A549 (cell line): Measurements from ENCODE around the gene CERS4. TPM values are rescaled to one million over a fixed set of nuclear protein-coding genes. Genes with fewer than 3 reads are reported as not detected.
"Not testable (repeated sequence)": the region's sequence is repeated elsewhere in the genome, so short reads cannot be mapped to it uniquely, and the experiment has no call there.

Experiments used
- ATAC-seq, 2 experiments: fragments of 200-7000 bp in 1 of 2; fragments of >200 bp in 1 of 2; cut with Nextera tagmentation in 1 of 2; cut with Tn5 transposase in 1 of 2; 3 replicates each; pipeline versions ENCODE4 v1.8.0 to v1.9.1; 2018 to 2020; ENCODE audit warnings: mild to moderate bottlenecking in 1 of 2, moderate library complexity in 1 of 2
- CTCF ChIA-PET: fragments of 300-600 bp; sonication (Branson Sonifier 250); formaldehyde crosslinking; extraction: SDS; loops from one replicate; lab custom pipeline; 2021; ENCODE audit warnings: antibody characterized with exemption, inconsistent platforms; lab: Yijun Ruan, JAX
- POLR2A ChIA-PET: fragments of 350-600 bp; formaldehyde crosslinking; extraction: SDS; loops from one replicate; lab custom pipeline; 2021; ENCODE audit warnings: antibody characterized with exemption, inconsistent platforms; lab: Yijun Ruan, JAX
- DNase-seq, 2 experiments: peaks; one replicate each; pipeline versions ENCODE4 v3.0.0 to v3.0.0-alpha.2; 2011 to 2016; ENCODE audit warnings: low read depth in 1 of 2, low spot score in 1 of 2
- FAIRE-seq: peaks from 2 replicates; lab custom pipeline; 2011; peaks lifted over from hg19 to GRCh38; lab: Jason Lieb, UNC
- H3K27ac ChIP-seq, 2 experiments: fragments of >200 bp; sonication (Bioruptor Twin); formaldehyde crosslinking; 3 replicates each; pipeline ENCODE4 v1.5.1; 2016 to 2017
- H3K4me1 ChIP-seq: fragments of >200 bp; sonication (Bioruptor Twin); formaldehyde crosslinking; 3 replicates; pipeline ENCODE4 v1.6.1; 2016
- H3K4me2 ChIP-seq: fragments of >200 bp; sonication (Bioruptor Twin); formaldehyde crosslinking; 3 replicates; pipeline ENCODE4 v1.6.1; 2016
- H3K4me3 ChIP-seq: fragments of >200 bp; sonication (Bioruptor Twin); formaldehyde crosslinking; 3 replicates; pipeline ENCODE4 v1.5.1; 2016
- H3K9me3 ChIP-seq: fragments of >200 bp; sonication (Bioruptor Twin); formaldehyde crosslinking; 3 replicates; pipeline ENCODE4 v1.6.1; 2016
- CBX2 ChIP-seq: fragments of 200-600 bp; sonication (generic); IDR thresholded peaks from 2 replicates; pipeline ENCODE4 v1.6.1; 2016; ENCODE audit warnings: low read depth, mild to moderate bottlenecking, borderline replicate concordance
- EHF ChIP-seq: fragments of 250-450 bp; sonication (Bioruptor Pico); IDR thresholded peaks from 2 replicates; pipeline ENCODE4 v1.5.0; 2020; ENCODE audit warnings: mild to moderate bottlenecking
- FOXS1 ChIP-seq: fragments of 250-450 bp; sonication (Bioruptor Pico); IDR thresholded peaks from 2 replicates; pipeline ENCODE4 v1.5.0; 2020; ENCODE audit warnings: mild to moderate bottlenecking, moderate library complexity
- GATA3 ChIP-seq: IDR thresholded peaks from 2 replicates; pipeline ENCODE4 v1.6.1; 2012; ENCODE audit warnings: borderline replicate concordance
- HEYL ChIP-seq: fragments of 250-450 bp; sonication (Bioruptor Pico); IDR thresholded peaks from 2 replicates; pipeline ENCODE4 v1.8.0; 2021; ENCODE audit warnings: mild to moderate bottlenecking, moderate library complexity
- HOXA7 ChIP-seq: fragments of 250-450 bp; sonication (Bioruptor Pico); IDR thresholded peaks from 2 replicates; pipeline ENCODE4 v1.5.0; 2020; ENCODE audit warnings: mild to moderate bottlenecking, moderate library complexity
- HOXB5 ChIP-seq: fragments of 250-450 bp; sonication (Bioruptor Pico); IDR thresholded peaks from 2 replicates; pipeline ENCODE4 v1.5.0; 2020; ENCODE audit warnings: mild to moderate bottlenecking, moderate library complexity
- JUN ChIP-seq, 2 experiments: fragments of >200 bp; sonication (Bioruptor Twin); formaldehyde crosslinking; IDR thresholded peaks; 2 replicates in 1 of 2; 3 replicates in 1 of 2; pipeline ENCODE4 v1.6.1; 2016 to 2017
- KDM1A ChIP-seq: fragments of 200-600 bp; sonication (generic); IDR thresholded peaks from 2 replicates; pipeline ENCODE4 v1.6.1; 2016; ENCODE audit warnings: low read depth, mild to moderate bottlenecking
- MAZ ChIP-seq: fragments of 150-350 bp; IDR thresholded peaks from 2 replicates; pipeline ENCODE4 v1.6.1; 2014; ENCODE audit warnings: antibody characterized with exemption, low read depth, low read length, borderline replicate concordance
- NR3C1 ChIP-seq: fragments of >200 bp; sonication (Bioruptor Twin); formaldehyde crosslinking; IDR thresholded peaks from 3 replicates; pipeline ENCODE4 v1.6.1; 2017
- PHF8 ChIP-seq: fragments of 200-600 bp; sonication (generic); IDR thresholded peaks from 2 replicates; pipeline ENCODE4 v1.6.1; 2016; ENCODE audit warnings: low read depth, mild to moderate bottlenecking, antibody characterized with exemption, moderate library complexity, borderline replicate concordance
- POLR2A ChIP-seq: IDR thresholded peaks from 2 replicates; pipeline ENCODE4 v1.6.1; 2012; ENCODE audit warnings: mild to moderate bottlenecking, low read length
- POLR2AphosphoS2 ChIP-seq: conservative IDR thresholded peaks from 2 replicates; pipeline ENCODE4 v1.6.1; 2012; ENCODE audit warnings: low read length, improper control_type of control experiment, inconsistent platforms
- RCOR1 ChIP-seq: fragments of 150-350 bp; IDR thresholded peaks from 2 replicates; pipeline ENCODE4 v1.6.1; 2014; ENCODE audit warnings: antibody characterized with exemption, low read length, low read depth
- RFX5 ChIP-seq: fragments of 450-650 bp; IDR thresholded peaks from 2 replicates; pipeline ENCODE4 v1.7.1; 2014; ENCODE audit warnings: antibody characterized with exemption, mild to moderate bottlenecking, moderate library complexity
- RNF2 ChIP-seq: fragments of 200-600 bp; sonication (generic); IDR thresholded peaks from 2 replicates; pipeline ENCODE4 v1.6.1; 2016; ENCODE audit warnings: low read depth, mild to moderate bottlenecking, antibody characterized with exemption, moderate library complexity, borderline replicate concordance
- SREBF2 ChIP-seq: fragments of 450-650 bp; IDR thresholded peaks from 2 replicates; pipeline ENCODE4 v1.6.1; 2014; ENCODE audit warnings: mild to moderate bottlenecking, moderate library complexity
- TP53 ChIP-seq: fragments of 250-450 bp; sonication (Bioruptor Pico); IDR thresholded peaks from 2 replicates; pipeline ENCODE4 v1.5.0; 2021; ENCODE audit warnings: mild to moderate bottlenecking, moderate library complexity
- ZNF302 ChIP-seq: fragments of 250-450 bp; sonication (Bioruptor Pico); IDR thresholded peaks from 2 replicates; pipeline ENCODE4 v1.9.0; 2021; ENCODE audit warnings: inconsistent platforms, mild to moderate bottlenecking, moderate library complexity
- WGBS: methylation state at CpG from one replicate; pipeline ENCODE4 v1.1.6; 2017; ENCODE audit errors: missing lambda C conversion rate; 5-methylcytosine and 5-hydroxymethylcytosine counted together
- polyA plus RNA-seq, 4 experiments: library from polyadenylated mRNA; depleted of rRNA in 3 of 4; stranded (reverse); fragments of >200 nt; fragmentation: RNase III in 1 of 4; extraction: RNeasy Plus Mini Kit Qiagen cat#74134 plus additional on column Dnase treatment in 1 of 4; gene quantifications; 2 replicates in 3 of 4; 3 replicates in 1 of 4; pipeline ENCODE4 v1.2.3, GENCODE V29; 2011 to 2017
- TF ChIP-seq, protein P1 (sequence below): fragments of 200-600 bp; sonication (generic); IDR thresholded peaks from 2 replicates; pipeline ENCODE4 v1.6.1; 2016; ENCODE audit warnings: antibody characterized with exemption, mild to moderate bottlenecking, moderate library complexity
- TF ChIP-seq, protein P2 (sequence below): IDR thresholded peaks from 2 replicates; pipeline ENCODE4 v1.6.1; 2012
- TF ChIP-seq, protein P3 (sequence below): IDR thresholded peaks from 2 replicates; pipeline ENCODE4 v1.6.1; 2012
- TF ChIP-seq, protein P4 (sequence below): fragments of 150-350 bp; IDR thresholded peaks from 2 replicates; pipeline ENCODE4 v1.6.1; 2014; ENCODE audit warnings: low read depth, mild to moderate bottlenecking, low read length

The CERS4 gene
- polyA plus RNA-seq, 2 of the 4 experiments (the other 2 are of a cell fraction) = 2.1 to 5.0 TPM

DNA sequence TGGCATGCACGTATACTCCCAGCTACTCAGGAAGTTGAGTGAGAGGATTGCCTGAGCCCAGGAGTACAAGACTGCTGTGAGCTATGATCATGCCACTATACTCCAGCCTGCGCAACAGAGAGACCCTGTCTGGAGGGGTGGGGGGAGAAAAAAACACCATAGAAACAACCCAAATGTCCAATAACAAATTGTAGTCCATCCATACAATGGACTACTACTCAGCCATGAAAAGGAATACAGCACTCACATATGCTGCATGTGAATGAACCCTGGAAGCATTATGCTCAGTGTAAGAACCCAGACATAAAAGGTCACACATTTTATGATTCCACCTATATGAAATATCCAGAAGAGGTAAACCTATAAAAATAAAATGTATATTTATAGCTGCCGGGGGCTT, 56.7 kb downstream of the CERS4 start (continued):
- TF ChIP-seq, protein P1, sequence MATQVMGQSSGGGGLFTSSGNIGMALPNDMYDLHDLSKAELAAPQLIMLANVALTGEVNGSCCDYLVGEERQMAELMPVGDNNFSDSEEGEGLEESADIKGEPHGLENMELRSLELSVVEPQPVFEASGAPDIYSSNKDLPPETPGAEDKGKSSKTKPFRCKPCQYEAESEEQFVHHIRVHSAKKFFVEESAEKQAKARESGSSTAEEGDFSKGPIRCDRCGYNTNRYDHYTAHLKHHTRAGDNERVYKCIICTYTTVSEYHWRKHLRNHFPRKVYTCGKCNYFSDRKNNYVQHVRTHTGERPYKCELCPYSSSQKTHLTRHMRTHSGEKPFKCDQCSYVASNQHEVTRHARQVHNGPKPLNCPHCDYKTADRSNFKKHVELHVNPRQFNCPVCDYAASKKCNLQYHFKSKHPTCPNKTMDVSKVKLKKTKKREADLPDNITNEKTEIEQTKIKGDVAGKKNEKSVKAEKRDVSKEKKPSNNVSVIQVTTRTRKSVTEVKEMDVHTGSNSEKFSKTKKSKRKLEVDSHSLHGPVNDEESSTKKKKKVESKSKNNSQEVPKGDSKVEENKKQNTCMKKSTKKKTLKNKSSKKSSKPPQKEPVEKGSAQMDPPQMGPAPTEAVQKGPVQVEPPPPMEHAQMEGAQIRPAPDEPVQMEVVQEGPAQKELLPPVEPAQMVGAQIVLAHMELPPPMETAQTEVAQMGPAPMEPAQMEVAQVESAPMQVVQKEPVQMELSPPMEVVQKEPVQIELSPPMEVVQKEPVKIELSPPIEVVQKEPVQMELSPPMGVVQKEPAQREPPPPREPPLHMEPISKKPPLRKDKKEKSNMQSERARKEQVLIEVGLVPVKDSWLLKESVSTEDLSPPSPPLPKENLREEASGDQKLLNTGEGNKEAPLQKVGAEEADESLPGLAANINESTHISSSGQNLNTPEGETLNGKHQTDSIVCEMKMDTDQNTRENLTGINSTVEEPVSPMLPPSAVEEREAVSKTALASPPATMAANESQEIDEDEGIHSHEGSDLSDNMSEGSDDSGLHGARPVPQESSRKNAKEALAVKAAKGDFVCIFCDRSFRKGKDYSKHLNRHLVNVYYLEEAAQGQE = no peak
- no peak for TF ChIP-seq HOXB5 (CRISPR knock-in tag)
- no peak for TF ChIP-seq EHF (CRISPR knock-in tag)
- TF ChIP-seq KDM1A = no peak
- no peak for TF ChIP-seq CBX2
- TF ChIP-seq, protein P2, sequence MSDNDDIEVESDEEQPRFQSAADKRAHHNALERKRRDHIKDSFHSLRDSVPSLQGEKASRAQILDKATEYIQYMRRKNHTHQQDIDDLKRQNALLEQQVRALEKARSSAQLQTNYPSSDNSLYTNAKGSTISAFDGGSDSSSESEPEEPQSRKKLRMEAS = no peak
- TF ChIP-seq ZNF302 (CRISPR knock-in tag) = no peak

DNA sequence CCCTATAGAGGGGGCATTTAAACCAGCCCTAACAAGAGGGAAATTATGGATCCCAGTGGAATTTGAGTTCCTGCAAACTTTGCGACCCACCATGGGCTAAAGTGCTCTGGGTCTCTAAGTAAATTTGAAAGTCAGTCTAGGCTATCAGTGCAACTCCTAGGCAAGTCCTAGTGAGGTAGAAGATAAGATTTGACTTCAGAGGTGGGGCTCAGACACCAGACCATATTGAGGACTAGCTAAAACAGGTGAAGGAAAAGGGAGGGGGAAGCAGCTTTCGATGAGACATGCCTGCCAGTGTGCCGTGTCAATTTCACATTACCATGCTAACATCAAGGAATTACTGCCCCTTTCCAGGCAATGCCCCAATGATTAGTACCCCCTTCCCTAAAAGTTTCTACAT, 60.6 kb downstream of the CERS4 start:
- H3K4me2 ChIP-seq = peak overlapping the region; percentile 99; the same call in 1 of the 3 replicates
- WGBS = 81% methylated on average over 3 of the region's 3 CpGs
- 0 out of 3 replicates have a peak, but pooled peaks cover 2% of the 10 kb centered on the region for H3K4me1 ChIP-seq
- ATAC-seq (no peak), FAIRE-seq (no peak), DNase-seq (no peak)
- ChIA-PET CTCF (interaction anchor here (0.6 to 1.5 kb wide), 6 partner anchors 34 to 1715 kb away, joined by 3 to 7 read pairs (median 3); no protein-coding TSS in a partner anchor), POLR2A (no interaction called here)
- H3K4me3 ChIP-seq = no peak overlapping the region
- TF ChIP-seq, protein P3, sequence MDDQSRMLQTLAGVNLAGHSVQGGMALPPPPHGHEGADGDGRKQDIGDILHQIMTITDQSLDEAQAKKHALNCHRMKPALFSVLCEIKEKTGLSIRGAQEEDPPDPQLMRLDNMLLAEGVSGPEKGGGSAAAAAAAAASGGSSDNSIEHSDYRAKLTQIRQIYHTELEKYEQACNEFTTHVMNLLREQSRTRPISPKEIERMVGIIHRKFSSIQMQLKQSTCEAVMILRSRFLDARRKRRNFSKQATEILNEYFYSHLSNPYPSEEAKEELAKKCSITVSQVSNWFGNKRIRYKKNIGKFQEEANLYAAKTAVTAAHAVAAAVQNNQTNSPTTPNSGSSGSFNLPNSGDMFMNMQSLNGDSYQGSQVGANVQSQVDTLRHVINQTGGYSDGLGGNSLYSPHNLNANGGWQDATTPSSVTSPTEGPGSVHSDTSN = no peak
- TF ChIP-seq ZNF302 (CRISPR knock-in tag) = no peak
- H3K9me3 ChIP-seq = no peaks in the 10 kb centered on the region
- peak overlapping the region in 1 of 2 experiments; percentile 83; a peak in 1 of 6 replicates for H3K27ac ChIP-seq

DNA sequence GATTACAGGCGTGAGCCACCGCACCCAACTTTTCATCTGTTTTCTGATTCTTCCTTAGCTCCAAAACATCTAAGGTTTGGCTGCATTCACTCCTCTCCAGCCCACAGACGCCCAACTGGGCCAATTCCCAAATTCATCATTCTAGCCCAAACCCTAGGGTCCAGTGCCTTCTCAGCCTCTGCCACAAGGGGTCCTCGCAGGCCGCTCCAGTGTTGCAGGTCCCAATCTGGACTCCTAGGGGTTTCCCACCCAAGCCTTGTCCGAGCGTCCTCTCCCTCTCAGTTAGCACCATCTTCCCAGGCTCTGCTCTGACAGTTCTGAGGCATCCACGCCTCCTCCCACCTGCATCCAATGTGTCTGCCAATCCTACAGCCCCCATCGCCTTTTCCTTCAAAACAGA, 67.3 kb downstream of the CERS4 start:
- H3K27ac ChIP-seq, H3K4me3 ChIP-seq, CTCF ChIA-PET, H3K9me3 ChIP-seq, H3K4me1 ChIP-seq, DNase-seq, H3K4me2 ChIP-seq, POLR2A ChIA-PET, FAIRE-seq: not testable (repeated sequence)
- no CpG with 5 or more reads among the region's 9 CpGs for WGBS
- ATAC-seq = peak; percentile 76 to 89

DNA sequence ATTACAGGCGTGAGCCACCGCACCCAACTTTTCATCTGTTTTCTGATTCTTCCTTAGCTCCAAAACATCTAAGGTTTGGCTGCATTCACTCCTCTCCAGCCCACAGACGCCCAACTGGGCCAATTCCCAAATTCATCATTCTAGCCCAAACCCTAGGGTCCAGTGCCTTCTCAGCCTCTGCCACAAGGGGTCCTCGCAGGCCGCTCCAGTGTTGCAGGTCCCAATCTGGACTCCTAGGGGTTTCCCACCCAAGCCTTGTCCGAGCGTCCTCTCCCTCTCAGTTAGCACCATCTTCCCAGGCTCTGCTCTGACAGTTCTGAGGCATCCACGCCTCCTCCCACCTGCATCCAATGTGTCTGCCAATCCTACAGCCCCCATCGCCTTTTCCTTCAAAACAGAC, 82.2 kb downstream of the CERS4 start:
- CTCF ChIA-PET = not testable (repeated sequence)

DNA sequence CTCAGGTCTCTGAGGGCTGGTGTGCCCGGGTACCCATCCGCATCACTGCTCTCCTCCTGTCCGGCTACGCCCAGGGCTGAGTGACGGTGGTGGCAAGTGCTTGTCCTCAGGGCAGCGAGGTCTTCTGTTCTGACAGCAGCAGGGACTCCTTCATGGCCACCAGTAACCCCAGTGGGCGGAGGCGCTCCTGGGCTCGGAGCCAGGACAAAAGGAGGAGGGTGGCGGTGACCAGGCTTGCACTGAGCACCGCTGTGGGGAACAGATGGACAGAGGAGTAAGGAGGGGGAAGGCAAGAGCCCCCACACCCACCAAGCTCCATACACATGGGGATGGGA, 93.2 kb downstream of the CERS4 start:
- 81% methylated on average over 3 of the region's 11 CpGs for WGBS
- POLR2A ChIA-PET = no interaction called here
- CTCF ChIA-PET = no interaction called here

More for the DNA sequence above, 82.2 kb downstream of the CERS4 start:
- H3K4me3 ChIP-seq, POLR2A ChIA-PET, H3K4me1 ChIP-seq, H3K9me3 ChIP-seq, H3K27ac ChIP-seq, H3K4me2 ChIP-seq, DNase-seq, FAIRE-seq: not testable (repeated sequence)
- peak; percentile 86 to 87 for ATAC-seq
- no CpG with 5 or more reads among the region's 9 CpGs for WGBS

More for the DNA sequence above, 93.2 kb downstream of the CERS4 start:
- Histone ChIP-seq H3K9me3 (no peaks in the 10 kb centered on the region), H3K4me3 (no peak overlapping the region), H3K4me2 (no peak overlapping the region), H3K27ac (no peak overlapping the region), H3K4me1 (peaks cover 9% of the 10 kb centered on the region; the same call in 2 of the 3 replicates)
- DNase-seq (no peak), ATAC-seq (no peak; a peak in 2 of 6 replicates), FAIRE-seq (no peak)
- TF ChIP-seq GATA3 (no peak), PHF8 (no peak), RFX5 (no peak), EHF (CRISPR knock-in tag) (no peak), SREBF2 (no peak), ZNF302 (CRISPR knock-in tag) (no peak), HOXA7 (no peak), MAZ (no peak), TP53 (CRISPR knock-in tag) (no peak), RCOR1 (no peak), NR3C1 (no peak), FOXS1 (CRISPR knock-in tag) (no peak), POLR2A (no peak), POLR2AphosphoS2 (no peak), HEYL (CRISPR knock-in tag) (no peak), JUN (IDR thresholded peaks at IDR 0.05) (no peak), RNF2 (no peak)
- TF ChIP-seq, protein P4, sequence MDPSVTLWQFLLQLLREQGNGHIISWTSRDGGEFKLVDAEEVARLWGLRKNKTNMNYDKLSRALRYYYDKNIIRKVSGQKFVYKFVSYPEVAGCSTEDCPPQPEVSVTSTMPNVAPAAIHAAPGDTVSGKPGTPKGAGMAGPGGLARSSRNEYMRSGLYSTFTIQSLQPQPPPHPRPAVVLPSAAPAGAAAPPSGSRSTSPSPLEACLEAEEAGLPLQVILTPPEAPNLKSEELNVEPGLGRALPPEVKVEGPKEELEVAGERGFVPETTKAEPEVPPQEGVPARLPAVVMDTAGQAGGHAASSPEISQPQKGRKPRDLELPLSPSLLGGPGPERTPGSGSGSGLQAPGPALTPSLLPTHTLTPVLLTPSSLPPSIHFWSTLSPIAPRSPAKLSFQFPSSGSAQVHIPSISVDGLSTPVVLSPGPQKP = no peak
